ENCODE data around the gene PROCA1. TPM values are rescaled to one million over a fixed set of nuclear protein-coding genes. Genes with fewer than 3 reads are reported as not detected.
"Not testable (repeated sequence)": the region's sequence is repeated elsewhere in the genome, so short reads cannot be mapped to it uniquely, and the experiment has no call there.

PROCA1 gene
- total RNA-seq, 4 donors from 2014 or later: 2.6 to 3.6 TPM; not detected in 2

DNA sequence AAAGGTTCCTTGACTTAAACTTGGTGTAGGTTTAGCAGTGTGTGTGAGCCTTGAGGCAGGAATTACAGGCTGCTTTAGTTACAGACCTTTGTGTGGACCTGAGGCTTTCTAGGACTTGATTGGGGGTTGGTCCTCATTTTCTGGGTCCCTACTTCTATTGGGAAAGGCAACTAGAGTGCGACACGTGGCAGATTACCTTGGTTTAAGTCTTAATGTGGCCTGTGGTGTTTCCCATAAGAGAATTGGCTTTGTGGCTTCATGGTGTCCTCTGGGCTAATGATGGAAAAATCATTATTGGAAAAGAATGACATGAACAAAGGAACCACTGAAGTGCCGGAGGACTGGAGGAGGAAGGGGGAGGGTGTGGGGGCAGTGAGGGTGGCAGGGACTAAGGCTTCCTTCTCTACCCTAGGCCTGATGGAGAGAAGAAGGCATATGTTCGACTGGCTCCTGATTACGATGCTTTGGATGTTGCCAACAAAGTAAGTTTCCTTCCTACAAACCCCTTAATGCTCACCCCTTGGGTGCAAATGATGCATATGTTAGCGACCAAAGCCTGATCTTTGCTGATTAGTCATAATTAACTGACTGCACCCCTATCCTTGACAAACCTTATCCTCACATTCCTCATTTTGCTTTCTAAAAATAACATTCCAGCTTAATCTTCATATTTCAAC lies 11.6 kb upstream of the PROCA1 start:
- Histone ChIP-seq H3K4me3 (no peak overlapping the region), H3K27me3 (no peaks in the 10 kb centered on the region), H3K36me3 (no peaks in the 10 kb centered on the region), H3K4me1 (peaks cover 8 to 32% of the 10 kb centered on the region in 2 donors), H3K27ac (no peak overlapping the region), H3K9me3 (no peaks in the 10 kb centered on the region)
- TF ChIP-seq, protein P1, sequence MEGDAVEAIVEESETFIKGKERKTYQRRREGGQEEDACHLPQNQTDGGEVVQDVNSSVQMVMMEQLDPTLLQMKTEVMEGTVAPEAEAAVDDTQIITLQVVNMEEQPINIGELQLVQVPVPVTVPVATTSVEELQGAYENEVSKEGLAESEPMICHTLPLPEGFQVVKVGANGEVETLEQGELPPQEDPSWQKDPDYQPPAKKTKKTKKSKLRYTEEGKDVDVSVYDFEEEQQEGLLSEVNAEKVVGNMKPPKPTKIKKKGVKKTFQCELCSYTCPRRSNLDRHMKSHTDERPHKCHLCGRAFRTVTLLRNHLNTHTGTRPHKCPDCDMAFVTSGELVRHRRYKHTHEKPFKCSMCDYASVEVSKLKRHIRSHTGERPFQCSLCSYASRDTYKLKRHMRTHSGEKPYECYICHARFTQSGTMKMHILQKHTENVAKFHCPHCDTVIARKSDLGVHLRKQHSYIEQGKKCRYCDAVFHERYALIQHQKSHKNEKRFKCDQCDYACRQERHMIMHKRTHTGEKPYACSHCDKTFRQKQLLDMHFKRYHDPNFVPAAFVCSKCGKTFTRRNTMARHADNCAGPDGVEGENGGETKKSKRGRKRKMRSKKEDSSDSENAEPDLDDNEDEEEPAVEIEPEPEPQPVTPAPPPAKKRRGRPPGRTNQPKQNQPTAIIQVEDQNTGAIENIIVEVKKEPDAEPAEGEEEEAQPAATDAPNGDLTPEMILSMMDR (IDR thresholded peaks at IDR 0.05): no peak
- no peak for TF ChIP-seq POLR2A (IDR thresholded peaks at IDR 0.05)
- no peak for DNase-seq
- intact Hi-C loops (cut with DNase I; ENCODE audit: low total_unique reads): no loop called here

DNA sequence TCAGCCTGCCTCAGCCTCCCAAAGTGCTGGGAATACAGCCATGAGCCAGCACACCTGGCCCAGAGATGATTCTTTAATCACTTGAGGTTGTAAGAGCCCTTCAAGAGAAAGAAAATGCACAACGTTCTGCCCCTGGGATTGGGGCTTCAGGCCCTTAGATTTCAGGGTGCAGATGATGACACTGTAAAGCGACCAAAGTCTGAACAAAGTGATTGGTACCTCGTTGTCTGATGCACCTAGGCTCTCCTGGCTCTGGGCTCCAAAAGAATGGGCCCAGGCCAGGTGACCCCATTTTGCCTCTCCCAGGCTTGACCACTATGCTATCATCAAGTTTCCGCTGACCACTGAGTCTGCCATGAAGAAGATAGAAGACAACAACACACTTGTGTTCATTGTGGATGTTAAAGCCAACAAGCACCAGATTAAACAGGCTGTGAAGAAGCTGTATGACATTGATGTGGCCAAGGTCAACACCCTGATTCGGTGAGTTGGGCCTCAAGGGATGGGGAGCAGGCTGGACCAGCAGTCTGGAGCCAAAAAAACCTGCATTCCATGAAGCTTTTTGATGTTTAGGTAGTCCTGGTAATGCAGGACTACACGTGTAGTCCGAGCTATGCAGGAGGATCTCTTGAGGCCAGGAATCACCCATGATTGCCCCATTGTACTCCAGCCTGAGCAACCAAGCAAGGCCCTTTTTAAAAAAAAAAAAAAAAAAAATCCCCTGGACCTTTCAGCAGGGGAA lies 10.9 kb upstream of the PROCA1 start:
- H3K27ac ChIP-seq: no peak overlapping the region
- no peaks in the 10 kb centered on the region for H3K27me3 ChIP-seq
- TF ChIP-seq POLR2A (IDR thresholded peaks at IDR 0.05): no peak
- TF ChIP-seq, protein P1 (IDR thresholded peaks at IDR 0.05): no peak
- DNase-seq: no peak
- H3K36me3 ChIP-seq: no peaks in the 10 kb centered on the region
- no peak overlapping the region for H3K4me3 ChIP-seq
- H3K9me3 ChIP-seq: no peaks in the 10 kb centered on the region
- peaks cover 8 to 32% of the 10 kb centered on the region in 2 donors for H3K4me1 ChIP-seq
- intact Hi-C loops (cut with DNase I; ENCODE audit: low total_unique reads): no loop called here

DNA sequence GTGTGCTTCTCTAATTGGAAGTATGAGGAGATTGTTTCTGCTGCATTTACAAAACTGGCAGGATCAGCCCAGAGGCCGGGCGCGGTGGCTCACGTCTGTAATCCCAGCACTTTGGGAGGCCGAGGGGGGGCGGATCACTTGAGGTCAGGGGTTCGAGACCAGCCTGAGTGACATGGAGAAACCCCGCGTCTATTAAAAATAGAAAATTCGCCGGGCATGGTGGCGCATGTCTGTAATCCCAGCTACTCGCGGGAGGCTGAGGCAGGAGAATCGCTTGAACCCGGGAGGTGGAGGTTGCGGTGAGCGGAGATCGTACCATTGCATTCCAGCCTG lies 9.3 kb upstream of the PROCA1 start:
- DNase-seq; H3K27me3 ChIP-seq; H3K36me3 ChIP-seq; intact Hi-C loops (cut with DNase I; ENCODE audit: low total_unique reads); H3K9me3 ChIP-seq: not testable (repeated sequence)
- Histone ChIP-seq H3K4me1 (peaks cover 8 to 28% of the 10 kb centered on the region in 2 donors), H3K4me3 (peak overlapping the region; percentile 84 to 97), H3K27ac (peak overlapping the region; percentile 92 to 94)

DNA sequence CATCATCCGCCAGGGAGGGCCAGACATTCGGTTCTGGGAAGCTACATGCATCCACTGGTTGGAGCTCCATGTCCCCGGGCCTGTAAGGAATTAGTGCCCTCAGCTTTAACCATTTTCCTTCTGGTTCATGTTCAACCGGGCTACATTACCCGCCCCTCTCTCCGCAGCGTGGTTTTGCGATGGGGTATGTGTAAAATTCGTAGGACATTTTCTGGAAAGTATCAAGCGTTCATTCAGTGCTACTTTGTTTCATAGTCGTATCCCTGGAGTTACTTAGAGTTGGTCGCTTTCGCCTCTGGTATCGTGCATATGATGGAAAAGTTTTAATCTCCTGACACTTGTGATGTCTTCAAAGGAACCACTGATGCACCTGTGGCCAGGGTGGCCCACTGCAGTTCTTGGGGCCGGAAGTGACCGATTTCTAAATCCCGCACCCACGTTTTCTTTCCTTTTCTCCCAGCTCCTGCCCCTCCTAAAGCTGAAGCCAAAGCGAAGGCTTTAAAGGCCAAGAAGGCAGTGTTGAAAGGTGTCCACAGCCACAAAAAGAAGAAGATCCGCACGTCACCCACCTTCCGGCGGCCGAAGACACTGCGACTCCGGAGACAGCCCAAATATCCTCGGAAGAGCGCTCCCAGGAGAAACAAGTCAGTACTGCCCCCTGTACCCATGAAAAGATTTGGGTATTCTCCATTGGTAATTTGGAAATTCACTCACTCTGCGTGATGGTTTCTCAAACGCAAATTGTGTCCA lies 8.7 kb upstream of the PROCA1 start:
- intact Hi-C loops (cut with DNase I; ENCODE audit: low total_unique reads): no loop called here
- no peaks in the 10 kb centered on the region for H3K9me3 ChIP-seq
- TF ChIP-seq, protein P1 (IDR thresholded peaks at IDR 0.05): no peak
- no peak for TF ChIP-seq POLR2A (IDR thresholded peaks at IDR 0.05)
- H3K27me3 ChIP-seq: no peaks in the 10 kb centered on the region
- peak overlapping the region; percentile 84 to 97 for H3K4me3 ChIP-seq
- no peak for DNase-seq
- peak overlapping the region; percentile 92 to 94 for H3K27ac ChIP-seq
- H3K4me1 ChIP-seq: peaks cover 5 to 23% of the 10 kb centered on the region in 2 donors
- no peaks in the 10 kb centered on the region for H3K36me3 ChIP-seq

DNA sequence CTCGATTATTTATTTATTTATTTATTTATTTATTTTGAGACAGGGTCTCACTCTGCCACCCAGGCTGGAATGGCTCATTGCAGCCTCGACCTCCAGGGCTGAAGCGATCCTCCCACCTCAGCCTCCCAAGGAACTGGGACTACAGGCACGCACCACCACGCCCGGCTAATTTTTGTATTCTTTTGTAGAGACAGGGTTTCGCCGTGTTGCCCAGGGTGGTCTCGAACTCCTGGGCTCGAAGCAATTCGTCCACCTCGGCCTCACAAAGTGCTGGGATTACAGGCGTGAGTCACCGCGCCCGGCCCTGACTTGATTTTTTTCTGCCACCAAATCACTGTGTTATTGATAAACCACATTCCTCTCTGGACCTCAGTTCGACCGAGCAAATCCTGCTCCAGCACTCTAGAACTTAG lies 7.3 kb upstream of the PROCA1 start:
- Histone ChIP-seq H3K4me1 (peaks cover 5 to 22% of the 10 kb centered on the region in 2 donors), H3K27me3 (no peaks in the 10 kb centered on the region), H3K4me3 (peak overlapping the region; percentile 84 to 97), H3K27ac (peak overlapping the region; percentile 92 to 94), H3K9me3 (no peaks in the 10 kb centered on the region), H3K36me3 (no peaks in the 10 kb centered on the region)
- no peak for TF ChIP-seq POLR2A (IDR thresholded peaks at IDR 0.05)
- TF ChIP-seq, protein P1 (IDR thresholded peaks at IDR 0.05): no peak
- intact Hi-C loops (cut with DNase I; ENCODE audit: low total_unique reads): no loop called here
- DNase-seq: no peak
